TTC549 (cell line): ENCODE measurements around the gene EFCAB11.

ENCODE experiments used
- FAIRE-seq: peaks from 2 replicates; lab custom pipeline; 2012; peaks lifted over from hg19 to GRCh38; lab: Jason Lieb, UNC

Gene EFCAB11

GRCh38 chr14:89954070-89955021, at the start of gene EFCAB11:
TSS of gene EFCAB11 (minus strand) at chr14:89954730. CDS start at chr14:89954660, 70 bp downstream.
- FAIRE-seq, result peak; percentile 94

- no peak for FAIRE-seq
Observed at GRCh38 chr14:90003526-90004307, 49.2 kb upstream of the EFCAB11 start.

GRCh38 chr14:90000935-90001334, 46.4 kb upstream of the EFCAB11 start:
- no peak for FAIRE-seq

- FAIRE-seq, result no peak
Observed at GRCh38 chr14:89996963-89997362, 42.4 kb upstream of the EFCAB11 start.

- no peak for FAIRE-seq
Observed at GRCh38 chr14:89992273-89992672, 37.7 kb upstream of the EFCAB11 start.

- no peak for FAIRE-seq
Observed at GRCh38 chr14:89990623-89991275, 36.2 kb upstream of the EFCAB11 start.

GRCh38 chr14:89990218-89990617, 35.7 kb upstream of the EFCAB11 start:
- no peak for FAIRE-seq

GRCh38 chr14:89988787-89989186, 34.3 kb upstream of the EFCAB11 start:
- no peak for FAIRE-seq

GRCh38 chr14:89987161-89987475, 32.6 kb upstream of the EFCAB11 start:
- no peak for FAIRE-seq

- FAIRE-seq, result no peak
Observed at GRCh38 chr14:89986462-89987160, 32.1 kb upstream of the EFCAB11 start.

- no peak for FAIRE-seq
Observed at GRCh38 chr14:89983375-89983774, 28.8 kb upstream of the EFCAB11 start.

GRCh38 chr14:89978656-89979055, 24.1 kb upstream of the EFCAB11 start:
- FAIRE-seq, result no peak

GRCh38 chr14:89977668-89978067, 23.1 kb upstream of the EFCAB11 start:
- no peak for FAIRE-seq

- FAIRE-seq, result peak; percentile 42
Observed at GRCh38 chr14:89973234-89973823, 18.8 kb upstream of the EFCAB11 start.

- FAIRE-seq, result no peak
Observed at GRCh38 chr14:89965839-89966238, 11.3 kb upstream of the EFCAB11 start.

- no peak for FAIRE-seq
Observed at GRCh38 chr14:89963288-89963978, 8.9 kb upstream of the EFCAB11 start.

- no peak for FAIRE-seq
Observed at GRCh38 chr14:89960914-89961313, 6.4 kb upstream of the EFCAB11 start.

GRCh38 chr14:89959853-89960445, 5.4 kb upstream of the EFCAB11 start:
- no peak for FAIRE-seq

- no peak for FAIRE-seq
Observed at GRCh38 chr14:89958966-89959365, 4.4 kb upstream of the EFCAB11 start.

- no peak for FAIRE-seq
Observed at GRCh38 chr14:89957791-89958190, 3.3 kb upstream of the EFCAB11 start.

GRCh38 chr14:89957376-89957775, 2.8 kb upstream of the EFCAB11 start:
- FAIRE-seq, result no peak
